GM12865 (cell line): ENCODE results near the gene GAL3ST3.

Experiments
- DNase-seq: peaks from one replicate; pipeline ENCODE4 v3.0.0; 2010; ENCODE audit warnings: low read depth
- H3K4me3 ChIP-seq: 2 replicates; pipeline ENCODE4 v1.5.1; 2011; ENCODE audit warnings: mild to moderate bottlenecking, low read depth, low read length, control low read depth
- CTCF ChIP-seq: IDR thresholded peaks from 2 replicates; pipeline ENCODE4 v1.5.1; 2011; ENCODE audit warnings: low read length, control low read depth, low read depth, inconsistent platforms; ENCODE audit not compliant: insufficient read depth; ENCODE audit errors: missing control alignments

GAL3ST3 gene

GRCh38 chr11:66051766-66052663 lies 3.1 kb upstream of the GAL3ST3 start, which contains the start of gene SF3B2:
Gene SF3B2, plus strand, starts transcription at chr11:66052364. Its CDS starts 21 bp downstream, at chr11:66052385.
- DNase-seq: peak; percentile 100
- H3K4me3 ChIP-seq: peak within 1 kb of the TSS; percentile 83
- no peak for TF ChIP-seq CTCF

GRCh38 chr11:66051371-66051765 lies 2.4 kb upstream of the GAL3ST3 start:
- no peak for TF ChIP-seq CTCF
- H3K4me3 ChIP-seq: peak overlapping the region; percentile 54
- no peak for DNase-seq

- no peak overlapping the region for H3K4me3 ChIP-seq
- DNase-seq: no peak
- TF ChIP-seq CTCF: no peak
These were observed 1.7 kb upstream of the GAL3ST3 start for GRCh38 chr11:66050581-66051231.

- H3K4me3 ChIP-seq: no peak overlapping the region
- DNase-seq: no peak
- no peak for TF ChIP-seq CTCF
These were observed 1.2 kb downstream of the GAL3ST3 start for GRCh38 chr11:66047541-66048365.

GRCh38 chr11:66046901-66047300 lies 2.1 kb downstream of the GAL3ST3 start:
- no peak for TF ChIP-seq CTCF
- H3K4me3 ChIP-seq: no peak overlapping the region
- no peak for DNase-seq

GRCh38 chr11:66045177-66045639 lies 3.8 kb downstream of the GAL3ST3 start:
- H3K4me3 ChIP-seq: no peak overlapping the region
- DNase-seq: peak; percentile 90
- peak; percentile 94 for TF ChIP-seq CTCF
